Measurements from ENCODE around the gene ZC3H7A.
"Not testable (repeated sequence)": the region's sequence is repeated elsewhere in the genome, so short reads cannot be mapped to it uniquely, and the experiment has no call there.

Gene ZC3H7A

DNA sequence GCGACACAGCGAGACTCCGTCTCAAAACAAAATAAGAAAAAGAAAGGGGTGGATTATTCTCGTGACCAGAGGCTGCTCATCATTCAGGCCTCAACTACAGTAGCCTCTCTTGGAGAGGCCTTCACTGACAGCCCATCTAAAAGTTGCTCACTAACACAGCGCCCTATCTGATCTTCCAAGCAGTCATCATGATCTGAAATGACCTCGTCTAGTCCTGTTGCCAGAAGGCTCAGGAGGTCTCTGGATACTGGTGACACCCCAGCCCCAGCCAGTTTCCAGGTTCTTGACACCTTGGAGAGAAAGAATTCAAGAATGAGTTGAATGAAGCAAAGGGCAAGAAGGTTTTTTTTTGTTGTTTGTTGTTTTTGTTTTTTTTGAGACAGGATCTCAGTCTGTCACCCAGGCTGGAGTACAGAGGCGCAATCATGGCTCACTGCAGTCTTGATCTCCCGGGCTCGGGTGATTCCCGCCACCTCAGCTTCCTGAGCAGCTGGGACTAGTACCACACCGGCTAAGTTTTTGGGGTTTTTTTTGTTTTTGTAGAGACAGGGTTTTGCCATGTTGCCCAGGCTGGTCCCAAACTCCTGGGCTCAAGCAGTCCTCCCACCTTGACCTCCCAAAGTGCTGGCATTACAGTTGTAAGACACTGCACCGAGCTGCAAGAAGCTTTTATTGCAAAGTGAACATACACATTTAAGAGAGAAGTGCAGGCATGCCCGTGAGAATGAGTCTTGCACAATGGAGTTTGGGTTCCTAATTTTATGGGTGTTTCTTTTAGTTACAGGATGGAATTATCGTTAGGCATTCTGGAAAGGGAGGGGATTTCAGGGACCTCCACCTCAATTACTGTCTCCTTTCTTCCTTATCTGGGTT is 2.7 kb upstream of the ZC3H7A start:
- no peak for DNase-seq (ENCODE audit: low read depth in 2 of 3, low spot score in 1 of 3)

GRCh38 chr16:11799017-11799381 is 1.9 kb upstream of the ZC3H7A start:
- no peak for DNase-seq (ENCODE audit: low read depth in 2 of 3, low spot score in 1 of 3)

DNA sequence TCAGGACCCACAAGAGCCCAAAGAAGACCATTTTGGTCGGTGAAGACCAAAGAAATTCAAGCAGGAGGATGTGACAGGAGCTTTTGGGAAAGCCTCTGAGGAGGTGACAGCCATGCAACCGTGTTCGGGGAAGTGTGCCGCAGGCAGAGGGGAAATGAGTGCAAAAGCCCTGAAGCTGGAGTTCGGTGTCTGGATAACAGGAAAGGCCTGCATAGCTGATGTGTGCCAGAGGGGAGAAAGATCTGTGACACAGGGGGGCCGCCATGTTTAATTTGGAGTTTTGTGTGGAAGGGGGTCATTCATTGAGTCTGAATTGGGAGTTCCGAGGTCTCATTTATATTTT is 870 bp upstream of the ZC3H7A start:
- DNase-seq (ENCODE audit: low read depth in 2 of 3, low spot score in 1 of 3), result no peak

DNA sequence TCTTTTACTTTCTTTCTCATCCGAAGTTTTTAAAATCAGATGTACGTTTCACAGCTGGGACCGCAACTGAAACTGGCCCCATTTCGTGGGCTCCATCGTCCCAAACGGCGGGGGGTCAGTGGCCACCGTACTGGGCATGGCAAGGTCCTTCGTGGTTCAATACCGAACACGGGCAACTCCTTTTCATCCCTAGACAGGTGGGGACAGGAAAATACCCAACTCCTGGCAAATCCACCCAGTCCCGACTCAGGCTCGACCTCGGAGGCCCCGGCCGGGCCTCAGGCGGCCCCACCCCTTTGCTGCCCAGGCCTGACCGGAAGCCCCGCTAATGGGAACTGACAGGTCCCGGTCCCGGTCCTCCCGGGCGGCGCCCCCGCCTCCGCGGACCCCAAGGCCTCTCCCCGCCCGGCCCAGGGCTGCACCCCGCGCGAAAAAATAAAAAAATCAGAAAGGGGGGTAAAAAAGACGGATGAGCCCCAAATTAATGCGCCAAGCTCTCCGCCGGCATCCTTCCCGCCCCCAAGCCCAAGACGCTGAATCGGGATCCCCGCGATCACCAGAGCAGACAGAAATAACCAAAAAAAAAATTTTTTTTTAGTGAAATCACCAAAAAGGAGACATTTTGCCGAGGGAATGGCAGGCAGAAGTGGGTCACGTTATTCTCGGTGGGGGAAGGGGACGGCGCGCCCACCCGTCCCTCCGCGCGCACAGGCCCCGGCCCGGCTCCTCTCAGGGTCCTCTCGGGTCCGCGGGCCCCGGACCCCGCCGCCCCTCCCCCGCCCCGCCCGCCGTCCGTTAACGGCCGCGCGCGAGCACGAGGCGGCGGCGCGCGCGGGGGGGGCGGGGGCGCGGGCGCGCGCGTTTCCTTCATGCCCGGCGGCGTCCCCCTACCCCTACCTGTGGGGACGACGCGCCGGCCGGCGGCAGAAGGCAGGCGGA is 562 bp downstream of the ZC3H7A start:
- no peak for DNase-seq (ENCODE audit: low read depth in 2 of 3, low spot score in 1 of 3)

GRCh38 chr16:11795887-11796226 is 1.2 kb downstream of the ZC3H7A start:
- DNase-seq (ENCODE audit: low read depth in 2 of 3, low spot score in 1 of 3), result no peak

DNA sequence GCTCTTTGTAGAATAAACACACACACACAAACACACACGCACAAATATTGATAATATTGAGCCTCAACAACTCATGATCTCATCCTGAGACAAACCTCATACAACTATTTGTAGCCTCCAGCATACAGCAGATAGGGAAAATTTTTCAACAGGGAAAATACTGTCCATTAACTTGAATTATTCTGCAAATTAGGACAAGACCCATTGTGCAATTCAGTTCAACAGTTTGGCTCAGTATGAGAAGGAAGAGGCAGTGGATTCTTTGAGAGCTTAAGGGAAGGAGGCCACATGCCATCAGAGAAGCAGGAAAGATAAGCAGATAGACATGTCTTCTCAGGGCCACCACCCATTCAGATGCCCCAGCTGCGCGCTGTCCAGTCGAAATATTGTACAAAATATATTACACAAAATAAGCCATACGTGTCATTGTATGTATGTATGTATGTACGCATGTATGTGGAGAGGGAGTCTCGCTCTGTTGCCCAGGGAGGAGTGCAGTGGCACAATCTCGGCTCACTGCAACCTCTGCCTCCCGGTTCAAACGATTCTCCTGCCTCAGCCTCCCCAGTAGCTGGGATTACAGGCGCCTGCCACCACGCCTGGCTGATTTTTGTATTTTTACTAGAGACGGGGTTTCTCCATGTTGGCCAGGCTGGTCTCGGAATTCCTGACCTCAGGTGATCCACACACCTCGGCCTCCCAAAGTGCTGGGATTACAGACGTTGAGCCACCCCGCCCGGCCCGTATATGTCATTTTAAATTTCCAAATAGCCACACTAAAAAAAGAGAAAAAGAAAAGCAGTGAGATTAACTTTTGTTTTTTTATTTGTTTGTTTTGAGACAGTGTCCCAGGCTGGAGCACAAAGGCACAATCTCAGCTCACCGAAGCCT is 1.8 kb downstream of the ZC3H7A start:
- DNase-seq (ENCODE audit: low read depth in 2 of 3, low spot score in 1 of 3), result no peak

GRCh38 chr16:11794447-11794846 is 2.6 kb downstream of the ZC3H7A start:
- DNase-seq (ENCODE audit: low read depth in 2 of 3, low spot score in 1 of 3), result no peak

DNA sequence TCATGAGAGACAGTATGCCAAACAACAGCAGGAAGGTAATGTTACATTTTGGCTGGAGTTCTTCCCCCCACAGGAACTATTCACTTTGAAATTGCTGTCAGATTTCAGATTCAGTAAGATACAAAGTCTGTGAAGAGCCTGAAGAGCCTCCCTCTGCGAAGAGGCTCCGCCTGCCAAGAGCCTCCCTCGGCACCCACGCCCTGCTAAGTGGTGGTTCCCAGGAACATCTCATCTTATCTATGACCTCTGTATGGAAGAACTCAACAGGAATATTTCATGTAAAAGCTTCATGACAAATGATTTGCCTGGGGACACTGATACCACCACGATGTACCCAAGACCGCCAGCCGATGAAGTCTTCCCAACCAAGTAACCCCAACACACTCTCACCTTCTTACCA is 3.2 kb downstream of the ZC3H7A start:
- DNase-seq (ENCODE audit: low read depth in 2 of 3, low spot score in 1 of 3), result no peak

DNA sequence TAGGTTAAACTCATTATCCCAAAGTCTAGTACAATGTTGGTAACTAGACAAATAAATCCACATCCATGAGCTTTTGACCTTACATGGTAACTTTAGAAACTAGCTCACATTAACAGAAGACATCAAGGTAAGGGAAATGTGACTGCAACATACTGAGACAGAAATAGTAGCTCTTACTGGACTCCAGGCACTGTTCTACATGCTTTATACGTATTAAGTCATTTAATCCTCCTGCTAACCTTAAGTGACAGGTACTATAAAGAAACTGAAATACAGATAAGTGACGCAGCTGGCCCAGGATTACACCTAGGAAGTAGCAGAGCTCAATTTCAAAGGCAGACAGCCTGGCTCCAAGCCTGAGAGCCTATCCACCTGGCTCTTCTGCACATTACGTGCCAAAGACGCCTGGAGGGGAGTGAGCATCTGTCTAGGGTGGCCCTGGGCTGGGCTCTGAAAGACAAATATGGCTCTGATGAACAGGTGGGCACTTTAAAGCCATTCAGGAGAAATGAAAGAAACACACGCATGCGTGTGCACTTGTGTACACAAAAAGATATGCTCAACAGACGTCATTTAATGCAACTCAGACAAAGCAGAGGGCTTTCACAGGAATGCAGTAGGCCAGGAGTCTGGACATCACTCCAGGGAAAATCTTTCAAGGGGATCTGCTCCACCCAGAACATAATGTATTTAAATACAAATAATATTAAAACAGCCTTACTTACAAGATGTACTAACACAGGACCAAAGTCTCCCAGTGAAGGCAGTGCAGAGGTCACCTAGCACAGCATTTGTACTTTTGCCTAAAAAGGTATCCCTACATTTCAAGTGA is 4.4 kb downstream of the ZC3H7A start:
- no peak for DNase-seq (ENCODE audit: low read depth in 2 of 3, low spot score in 1 of 3)

DNA sequence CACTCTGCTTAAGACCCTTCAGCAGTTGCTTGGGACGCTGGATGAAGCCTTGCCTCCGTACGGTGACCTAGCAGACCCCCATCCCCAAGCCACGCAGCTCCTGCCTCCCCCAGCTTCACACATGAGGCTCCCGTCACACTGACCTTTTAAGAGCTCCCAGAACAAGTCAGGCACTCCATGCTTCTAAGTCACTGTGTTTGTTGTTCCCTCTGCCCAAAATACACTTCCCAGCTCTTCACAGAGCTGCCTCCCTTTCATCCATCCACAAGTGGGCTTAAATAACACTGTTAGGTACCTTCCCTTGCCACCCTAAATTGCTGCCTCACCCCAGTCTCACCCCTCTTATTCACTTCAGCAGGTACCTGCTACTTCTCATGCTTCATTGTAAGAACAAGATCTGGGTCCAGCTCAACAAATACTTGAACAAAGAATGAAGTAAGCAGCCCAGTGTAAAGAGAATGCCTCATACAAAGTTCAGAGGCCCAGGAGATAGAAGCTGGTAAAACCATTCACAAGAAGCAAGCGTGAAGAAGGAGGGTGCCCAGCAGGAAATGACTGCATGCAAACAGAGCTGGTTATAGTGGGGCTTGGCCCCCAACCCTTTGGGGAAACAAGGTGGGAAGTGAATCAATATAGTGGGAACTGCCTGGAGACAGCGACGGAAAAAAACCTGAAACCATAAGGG is 5.8 kb downstream of the ZC3H7A start:
- no peak for DNase-seq (ENCODE audit: low read depth in 2 of 3, low spot score in 1 of 3)

- no peak for DNase-seq (ENCODE audit: low read depth in 2 of 3, low spot score in 1 of 3)
Measured at GRCh38 chr16:11788914-11789313, 8.1 kb downstream of the ZC3H7A start.

- DNase-seq (ENCODE audit: low read depth in 2 of 3, low spot score in 1 of 3), result not testable (repeated sequence)
Measured at GRCh38 chr16:11784980-11785599, 12.0 kb downstream of the ZC3H7A start.

- not testable (repeated sequence) for DNase-seq (ENCODE audit: low read depth in 2 of 3, low spot score in 1 of 3)
Measured at GRCh38 chr16:11784381-11784780, 12.7 kb downstream of the ZC3H7A start.

DNA sequence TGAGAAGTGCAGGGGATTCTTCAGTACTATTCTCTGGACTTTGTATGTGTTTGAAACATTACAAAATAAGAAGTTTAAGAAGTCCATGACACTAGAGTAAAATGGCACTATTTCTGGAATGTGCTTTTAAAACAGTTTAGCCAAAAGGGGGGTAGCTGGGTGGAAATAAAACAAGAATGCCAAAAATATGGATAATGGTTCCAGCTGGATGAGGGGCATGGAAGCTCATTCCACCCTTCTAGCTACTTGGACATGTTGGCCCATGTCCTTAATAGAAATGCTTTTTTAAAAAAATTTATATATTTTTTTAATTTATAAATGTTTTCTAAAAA is 13.1 kb downstream of the ZC3H7A start:
- no peak for DNase-seq (ENCODE audit: low read depth in 2 of 3, low spot score in 1 of 3)

GRCh38 chr16:11783319-11784037 is 13.6 kb downstream of the ZC3H7A start:
- DNase-seq (ENCODE audit: low read depth in 2 of 3, low spot score in 1 of 3), result no peak

DNA sequence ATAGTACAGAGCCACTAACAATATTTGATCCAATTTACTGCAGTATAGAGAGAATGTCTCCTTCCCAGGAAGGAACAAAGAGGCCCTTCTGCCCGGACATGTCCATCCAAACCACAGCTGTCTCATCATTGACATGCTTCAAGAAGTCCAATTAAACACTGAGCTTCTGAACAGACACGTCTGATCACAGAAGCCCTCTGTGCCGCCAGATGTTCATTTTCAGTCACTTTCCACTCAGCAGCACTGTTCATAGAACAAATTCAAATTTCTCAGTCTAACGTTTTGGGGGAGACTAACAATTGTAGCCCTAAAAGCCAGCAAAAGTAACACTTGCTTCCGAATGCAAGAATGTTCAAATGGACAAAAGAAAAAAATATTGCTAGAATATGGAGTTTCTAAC is 15.3 kb downstream of the ZC3H7A start:
- no peak for DNase-seq (ENCODE audit: low read depth in 2 of 3, low spot score in 1 of 3)

GRCh38 chr16:11780991-11781680 is 15.9 kb downstream of the ZC3H7A start:
- DNase-seq (ENCODE audit: low read depth in 2 of 3, low spot score in 1 of 3), result no peak

DNA sequence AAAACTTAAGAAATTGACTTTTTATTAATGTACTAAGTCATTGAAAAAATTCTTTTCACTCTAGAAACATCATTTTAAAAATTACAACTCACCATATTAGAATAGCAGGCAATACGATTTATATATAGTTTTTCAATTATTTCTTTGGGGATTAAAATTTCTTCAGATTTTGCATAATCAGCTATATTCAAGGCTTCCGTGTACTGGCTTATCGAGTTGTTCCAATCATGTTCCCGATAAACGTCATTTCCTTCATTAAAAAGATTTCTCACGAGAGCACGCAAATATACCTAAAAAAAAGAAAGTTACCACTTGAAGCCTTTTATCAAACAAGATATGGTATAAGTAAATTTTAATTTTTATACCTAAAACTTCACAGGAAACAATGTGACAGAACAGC is 18.0 kb downstream of the ZC3H7A start:
- no peak for DNase-seq (ENCODE audit: low read depth in 2 of 3, low spot score in 1 of 3)
